ENCODE results near the gene SWI5. TPM values are rescaled to one million over a fixed set of nuclear protein-coding genes. Genes with fewer than 3 reads are reported as not detected.

Gene SWI5
- total RNA-seq, 1 donor, result 31.1 TPM

GRCh38 chr9:128245421-128246151 is 30.5 kb upstream of the SWI5 start:
- H3K4me3 ChIP-seq (ENCODE audit: low read depth, low read length), result no peak overlapping the region
- DNase-seq (ENCODE audit: low read depth), result peak; percentile 83
- TF ChIP-seq CTCF (IDR thresholded peaks at IDR 0.05; ENCODE audit: insufficient read depth, low read depth, low read length), result no peak

GRCh38 chr9:128246471-128246870 is 29.6 kb upstream of the SWI5 start:
- no peak for TF ChIP-seq CTCF (IDR thresholded peaks at IDR 0.05; ENCODE audit: insufficient read depth, low read depth, low read length)
- no peak for DNase-seq (ENCODE audit: low read depth)
- H3K4me3 ChIP-seq (ENCODE audit: low read depth, low read length), result no peak overlapping the region

GRCh38 chr9:128247226-128247803 is 28.8 kb upstream of the SWI5 start:
- no peak for TF ChIP-seq CTCF (IDR thresholded peaks at IDR 0.05; ENCODE audit: insufficient read depth, low read depth, low read length)
- no peak overlapping the region for H3K4me3 ChIP-seq (ENCODE audit: low read depth, low read length)
- peak; percentile 72 for DNase-seq (ENCODE audit: low read depth)

GRCh38 chr9:128249558-128249907 is 26.5 kb upstream of the SWI5 start:
- DNase-seq (ENCODE audit: low read depth), result no peak
- H3K4me3 ChIP-seq (ENCODE audit: low read depth, low read length), result no peak overlapping the region
- no peak for TF ChIP-seq CTCF (IDR thresholded peaks at IDR 0.05; ENCODE audit: insufficient read depth, low read depth, low read length)

- DNase-seq (ENCODE audit: low read depth), result peak; percentile 69
- no peak overlapping the region for H3K4me3 ChIP-seq (ENCODE audit: low read depth, low read length)
These were observed 25.9 kb upstream of the SWI5 start for GRCh38 chr9:128249908-128250838.

More at GRCh38 chr9:128249908-128250838, 25.9 kb upstream of the SWI5 start:
- TF ChIP-seq CTCF (IDR thresholded peaks at IDR 0.05; ENCODE audit: insufficient read depth, low read depth, low read length), result no peak
